Ovary (tissue), 3 donors: Measurements from ENCODE around the gene ZBTB7B.

Experiments used
- CTCF ChIP-seq, 3 donors: fragments of 450-650 bp in 2 of 3; fragments of 200-600 bp in 1 of 3; IDR thresholded peaks; one replicate each; pipeline versions ENCODE4 v1.5.1 to v1.8.0; 2016 to 2022; ENCODE audit warnings: antibody characterized with exemption in 3 of 3, mild to moderate bottlenecking in 1 of 3
- EP300 ChIP-seq: sonication (generic); formaldehyde crosslinking; IDR thresholded peaks from one replicate; pipeline ENCODE4 v1.6.1; 2017; ENCODE audit warnings: antibody characterized with exemption
- POLR2A ChIP-seq: fragments of 450-650 bp; IDR thresholded peaks from one replicate; pipeline ENCODE4 v1.6.1; 2017; ENCODE audit warnings: antibody characterized with exemption, mild to moderate bottlenecking, moderate library complexity
- donor health status: DM: no; HTN: no; CAD: no.

- TF ChIP-seq CTCF (IDR thresholded peaks at IDR 0.05) (no peak), EP300 (no peak), POLR2A (no peak)
Measured at GRCh38 chr1:155006601-155007101, 4.0 kb downstream of the ZBTB7B start.
